GM18870 (cell line): ENCODE measurements around the gene OGFR.

ENCODE experiments used
- ATAC-seq: cut with Tn5 transposase; IDR thresholded peaks from one replicate; pipeline ENCODE4 v1.9.1; 2021; ENCODE audit warnings: moderate library complexity; ENCODE audit not compliant: unreplicated experiment

The OGFR gene

DNA sequence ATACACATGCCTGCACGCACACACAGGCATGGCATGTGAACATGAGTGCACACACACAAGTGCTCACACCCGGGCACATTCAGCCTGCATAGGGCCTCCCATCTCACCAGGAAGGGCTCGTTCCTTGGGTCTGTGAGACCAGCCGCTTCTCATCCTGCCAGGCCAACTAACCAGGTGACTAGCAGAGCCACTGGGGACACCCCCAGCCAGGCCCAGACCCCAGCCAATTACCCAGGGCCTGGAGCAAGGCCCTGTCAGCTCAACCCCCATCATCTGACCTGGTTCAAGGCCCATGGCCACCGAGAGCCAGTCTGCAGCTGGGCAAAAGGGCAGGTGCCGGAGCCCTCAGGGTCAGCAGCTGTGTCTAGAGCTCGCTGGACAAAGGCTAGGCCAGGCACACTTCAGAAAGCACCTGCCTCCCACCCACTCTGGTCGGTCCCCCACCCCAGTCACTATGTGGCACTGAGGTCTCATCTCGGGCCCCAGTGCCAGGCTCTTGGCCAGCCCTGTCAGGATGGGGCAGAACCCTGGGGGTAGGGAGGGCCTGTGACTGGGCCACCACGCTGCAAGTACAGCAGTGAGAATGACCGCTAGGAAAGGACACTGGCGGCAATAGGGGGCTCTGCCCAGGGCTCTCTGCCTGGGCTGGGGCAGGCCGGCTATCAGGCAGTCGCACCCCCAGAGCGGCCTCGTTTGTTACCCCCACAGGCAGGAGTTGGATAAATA lies 35.1 kb upstream of the OGFR start:
- ATAC-seq, result no peak

DNA sequence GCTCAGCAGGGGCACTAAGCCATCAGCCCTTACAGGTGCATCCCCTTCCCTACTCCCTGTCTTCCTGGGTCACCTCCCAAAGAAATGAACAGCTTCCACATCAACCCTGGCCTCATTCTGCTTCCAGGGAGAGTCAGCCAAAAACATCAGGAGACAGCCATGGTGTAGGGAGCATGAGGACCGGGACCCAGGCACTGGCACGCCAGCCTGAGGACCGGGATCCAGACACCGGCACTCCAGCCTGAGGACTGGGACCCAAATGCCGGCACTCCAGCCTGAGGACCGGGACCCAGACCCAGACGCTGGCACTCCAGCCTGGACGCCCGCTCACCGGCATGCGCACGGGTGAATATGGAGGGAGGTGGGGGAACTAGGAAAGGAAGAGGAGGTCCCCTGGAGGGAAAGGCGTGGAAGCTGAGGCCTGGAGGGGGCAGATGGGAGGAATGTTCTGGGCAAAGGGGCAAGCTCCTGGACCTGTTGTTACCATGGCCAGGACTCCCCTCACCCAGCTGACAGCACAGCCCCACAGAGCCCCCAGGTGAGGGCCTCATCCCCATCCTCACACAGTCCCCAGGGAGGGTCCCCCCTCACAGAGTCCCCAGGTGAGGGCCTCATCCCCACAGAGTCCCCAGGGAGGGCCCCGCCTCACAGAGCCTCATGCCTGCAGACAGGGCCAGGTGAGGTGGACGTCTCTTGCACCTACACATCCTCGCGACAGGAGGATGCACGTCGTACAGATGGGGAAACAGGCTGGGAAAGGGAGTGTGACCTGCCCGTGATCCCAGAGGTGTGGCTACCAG lies 34.3 kb upstream of the OGFR start:
- ATAC-seq, result no peak

DNA sequence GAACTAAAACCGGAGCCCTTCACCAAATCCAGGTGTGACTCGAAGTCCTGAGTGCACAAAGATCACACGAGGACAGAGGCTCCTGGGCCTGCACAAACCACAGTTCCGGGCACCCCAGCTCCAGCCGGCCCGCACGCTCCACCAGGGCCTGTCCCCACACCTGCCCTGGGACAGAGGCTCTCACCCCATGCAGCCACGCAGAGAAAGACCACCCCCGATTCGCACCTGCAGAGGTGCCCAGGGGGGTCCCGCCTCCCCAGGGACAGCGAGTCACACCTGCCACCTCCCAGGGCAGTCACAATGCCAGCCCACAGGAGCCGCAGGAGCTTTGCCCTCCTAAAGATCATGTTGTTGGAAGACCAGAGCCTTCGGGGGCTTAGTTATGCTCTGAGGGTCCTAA lies 33.7 kb upstream of the OGFR start:
- no peak for ATAC-seq

DNA sequence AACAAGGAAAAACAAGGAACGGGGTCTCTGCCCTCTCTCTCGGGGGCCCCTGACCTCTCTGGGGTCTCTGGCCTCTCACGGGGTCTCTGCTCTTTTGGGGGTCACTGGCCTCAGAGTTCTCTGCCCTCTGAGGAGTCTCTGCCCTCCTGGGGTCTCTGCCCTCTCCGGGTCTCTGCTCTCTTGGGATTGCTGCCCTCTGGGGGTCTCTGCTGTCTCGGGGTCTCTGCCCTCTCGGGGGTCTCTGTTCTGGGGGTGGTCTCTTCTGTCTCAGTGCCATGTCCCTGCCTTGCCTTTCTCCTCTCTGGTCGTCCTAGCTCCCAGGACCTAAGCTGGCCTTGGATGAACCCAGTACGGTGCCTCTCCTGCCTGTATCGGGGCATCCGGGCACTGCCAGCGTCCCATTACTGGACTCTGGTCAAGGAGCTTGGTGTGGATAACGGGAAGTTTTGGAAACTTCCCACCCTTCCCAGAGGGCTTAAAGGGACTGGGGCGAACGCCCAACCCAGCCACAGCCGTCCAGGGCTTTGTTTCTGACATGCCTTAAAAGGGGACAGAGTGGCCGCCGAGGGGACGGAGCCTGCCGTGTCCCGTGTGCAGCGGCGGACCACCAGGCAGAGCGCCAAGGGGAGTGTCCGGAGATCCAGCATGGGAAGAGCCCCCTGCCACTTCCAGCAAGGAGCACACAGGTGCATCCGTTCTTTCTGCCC lies 33.1 kb upstream of the OGFR start:
- ATAC-seq, result no peak

DNA sequence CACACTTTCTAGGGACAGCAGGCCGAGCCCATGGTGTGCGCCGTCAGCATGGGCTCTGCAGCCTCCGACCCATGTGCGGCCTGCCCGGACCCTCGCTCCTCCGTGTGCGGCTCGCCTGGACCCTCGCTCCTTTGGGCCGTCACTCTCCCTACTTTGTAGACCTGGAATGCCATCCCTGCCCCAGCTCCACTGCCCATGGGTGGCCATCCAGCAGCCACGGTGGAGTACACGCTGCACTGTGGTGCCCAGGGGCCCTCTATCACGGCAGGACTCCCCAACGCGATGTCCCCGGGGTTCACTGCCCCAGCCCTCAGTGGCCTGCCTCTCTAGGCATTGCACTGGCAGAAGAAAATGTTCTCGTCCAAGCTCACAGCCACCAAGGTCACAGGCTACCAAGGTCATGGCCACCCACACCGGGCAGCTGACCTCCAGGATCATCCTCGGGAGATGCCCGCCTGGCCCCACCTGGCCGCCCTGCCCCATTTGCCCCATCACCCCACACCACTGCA lies 32.5 kb upstream of the OGFR start:
- ATAC-seq, result no peak

DNA sequence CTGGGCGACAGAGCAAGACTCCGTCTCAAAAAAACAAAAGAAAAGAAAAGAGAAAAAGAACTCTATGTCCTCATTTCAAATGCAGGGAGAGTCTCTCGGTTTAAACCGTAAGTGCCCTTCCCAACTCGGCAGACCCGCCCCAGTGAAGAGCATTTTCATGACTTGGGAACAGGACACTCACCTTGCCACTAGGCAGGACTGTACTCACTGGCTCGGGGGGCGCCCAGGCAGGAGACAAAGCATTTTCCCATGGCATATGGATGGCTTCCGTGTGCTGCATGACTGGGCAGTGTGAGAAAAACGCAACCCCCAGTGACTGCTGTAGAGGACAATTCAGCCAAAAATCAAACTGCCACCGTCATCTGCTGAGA lies 32.0 kb upstream of the OGFR start:
- no peak for ATAC-seq

DNA sequence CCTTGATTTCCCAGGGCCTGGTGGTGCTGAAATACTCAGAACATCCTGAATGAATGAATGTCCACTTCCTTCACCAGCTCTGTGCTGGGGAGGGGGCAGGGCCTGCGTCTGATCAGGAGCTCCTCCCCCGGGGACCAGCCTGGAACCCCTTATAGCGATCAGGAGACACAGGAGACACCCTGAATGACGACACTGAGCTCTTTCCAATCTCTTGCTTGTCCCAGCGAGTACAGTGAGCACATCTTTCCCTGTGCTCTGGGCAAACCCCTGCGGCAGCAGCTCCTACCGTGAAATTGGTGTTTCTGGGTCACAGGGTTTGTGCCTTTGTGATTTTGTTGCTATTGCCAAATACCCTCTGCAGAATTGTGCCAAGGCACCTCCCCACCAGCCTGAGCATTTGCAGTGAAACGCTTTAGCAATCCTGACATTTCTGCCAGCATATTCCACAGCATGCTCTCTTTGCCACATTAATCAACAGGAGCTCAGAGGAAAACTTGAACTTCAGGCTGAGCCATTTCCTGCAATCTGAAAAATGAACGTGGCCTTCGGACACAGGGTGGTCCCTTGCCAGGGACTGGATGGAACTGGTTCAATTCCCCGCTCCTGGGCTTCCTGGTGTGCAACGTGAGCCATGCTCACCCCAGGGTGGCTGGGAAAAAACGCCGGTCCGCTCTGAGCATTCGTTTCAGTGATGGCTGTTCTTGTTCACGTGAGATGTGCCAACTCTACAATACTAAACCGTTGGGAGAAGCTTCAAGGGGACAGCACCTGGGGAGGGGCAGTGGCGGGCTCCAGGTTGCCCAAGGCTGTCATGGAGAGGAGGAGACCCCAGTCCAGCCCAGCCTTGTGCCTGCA lies 31.4 kb upstream of the OGFR start:
- no peak for ATAC-seq

DNA sequence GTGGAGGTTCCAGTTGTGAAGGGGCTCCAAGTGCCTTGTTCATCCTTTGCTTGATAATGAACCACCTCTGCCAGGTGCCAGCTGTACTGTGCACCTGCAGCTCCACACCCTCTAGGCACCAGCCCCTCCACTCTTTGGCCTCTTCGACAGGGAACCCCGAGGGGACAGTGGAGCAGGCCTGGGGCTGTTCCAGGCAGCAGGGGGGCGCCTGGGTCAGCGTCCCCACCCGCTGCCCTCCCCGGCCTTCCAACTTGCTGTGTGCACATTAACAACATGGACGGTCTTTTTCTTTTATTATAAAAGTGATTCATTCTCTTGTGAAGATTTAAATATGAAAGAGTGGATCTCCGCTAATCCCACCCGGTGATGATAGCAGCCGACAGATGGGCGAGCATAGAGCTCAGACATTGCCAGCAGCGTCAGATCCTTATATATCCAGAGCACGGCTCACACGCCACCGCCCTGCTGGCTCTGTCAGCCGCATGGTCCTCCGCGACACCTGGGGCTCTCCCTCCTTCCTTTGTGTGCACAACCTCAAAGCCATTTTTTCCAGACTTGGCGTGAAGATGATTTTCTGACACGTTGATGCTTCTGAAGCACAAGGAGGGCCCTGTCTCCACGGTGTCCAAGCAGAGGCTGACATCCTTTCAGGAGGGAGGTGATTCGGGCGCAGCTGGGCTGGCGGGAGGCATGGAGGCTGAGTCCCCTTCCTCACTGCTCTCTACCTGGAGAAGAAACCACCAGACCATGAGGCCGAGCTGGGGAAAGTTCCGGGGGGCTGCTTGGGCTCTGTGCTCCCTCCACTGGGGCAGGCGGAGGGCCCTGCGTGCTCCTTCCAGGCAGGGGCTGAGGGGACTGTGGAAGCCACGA lies 30.6 kb upstream of the OGFR start:
- ATAC-seq, result no peak

DNA sequence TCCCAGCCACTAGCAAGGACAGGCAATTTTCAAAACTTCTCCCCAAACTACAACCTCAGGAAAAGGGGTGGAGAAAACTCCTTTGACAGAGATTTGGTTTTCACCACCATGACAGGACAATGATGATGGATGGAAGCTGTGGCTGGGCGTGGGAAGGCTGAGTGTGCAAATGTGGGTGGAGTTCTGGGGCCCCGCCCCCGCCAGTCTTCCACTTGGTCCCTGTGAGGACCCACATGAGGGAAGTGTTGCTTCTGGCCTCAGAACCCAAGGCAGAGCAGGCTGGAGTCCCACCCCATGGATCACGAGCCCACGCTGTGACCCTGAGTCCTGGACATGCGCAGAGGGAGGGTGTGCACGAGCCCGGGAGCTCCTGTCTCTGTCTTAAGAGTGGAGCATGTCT lies 29.9 kb upstream of the OGFR start:
- no peak for ATAC-seq

DNA sequence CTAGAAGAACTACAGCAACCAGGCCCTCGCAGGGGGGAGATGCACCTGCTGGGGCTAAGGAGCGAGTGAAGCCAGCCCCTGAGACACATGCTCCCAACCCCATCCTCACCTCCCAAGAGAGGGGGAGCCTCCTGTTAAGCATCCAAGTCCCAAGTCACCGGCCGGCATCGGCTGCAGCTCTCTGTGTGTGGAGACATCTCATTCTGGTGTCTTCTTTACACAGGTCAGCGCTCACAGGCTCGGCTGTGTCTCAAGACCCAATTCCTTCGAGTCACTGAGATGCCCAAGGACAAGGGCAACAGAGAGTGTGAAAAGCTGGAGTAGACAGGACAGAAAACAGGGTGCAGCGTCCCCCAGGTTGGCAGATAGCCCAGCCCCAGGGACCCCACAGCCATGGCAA lies 29.4 kb upstream of the OGFR start:
- no peak for ATAC-seq

DNA sequence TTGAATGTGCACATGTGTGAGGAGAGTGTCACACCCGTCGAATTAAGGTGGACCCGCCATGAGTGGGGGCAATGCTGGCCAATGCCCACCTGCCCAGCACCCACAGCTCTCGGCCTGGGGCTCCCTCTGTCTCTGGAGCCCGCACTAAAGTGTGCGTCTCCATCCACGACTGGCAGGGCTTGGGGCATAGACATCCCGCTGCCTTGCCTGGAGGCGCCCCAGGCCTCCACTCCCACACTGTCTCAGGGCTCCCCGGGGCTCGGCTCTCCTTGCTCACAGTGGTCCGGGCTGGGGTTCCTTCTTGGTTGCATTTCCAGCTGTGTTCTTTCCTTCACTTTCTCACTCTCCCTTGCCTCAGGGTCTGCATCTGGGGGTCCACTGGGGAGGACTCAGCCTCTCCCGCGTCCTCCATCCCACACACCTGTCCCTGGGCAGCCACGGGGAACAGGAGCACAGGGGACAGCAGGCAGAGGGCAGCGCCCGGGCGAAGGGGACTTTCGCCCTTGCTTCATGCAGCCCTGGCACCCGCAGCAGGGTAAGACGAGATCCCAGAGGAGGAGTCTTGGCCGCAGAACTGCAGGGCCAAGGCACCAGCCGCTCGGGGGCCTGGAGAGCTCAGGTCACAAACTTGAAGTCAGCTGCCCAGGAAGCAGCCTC lies 28.5 kb upstream of the OGFR start:
- ATAC-seq, result no peak

DNA sequence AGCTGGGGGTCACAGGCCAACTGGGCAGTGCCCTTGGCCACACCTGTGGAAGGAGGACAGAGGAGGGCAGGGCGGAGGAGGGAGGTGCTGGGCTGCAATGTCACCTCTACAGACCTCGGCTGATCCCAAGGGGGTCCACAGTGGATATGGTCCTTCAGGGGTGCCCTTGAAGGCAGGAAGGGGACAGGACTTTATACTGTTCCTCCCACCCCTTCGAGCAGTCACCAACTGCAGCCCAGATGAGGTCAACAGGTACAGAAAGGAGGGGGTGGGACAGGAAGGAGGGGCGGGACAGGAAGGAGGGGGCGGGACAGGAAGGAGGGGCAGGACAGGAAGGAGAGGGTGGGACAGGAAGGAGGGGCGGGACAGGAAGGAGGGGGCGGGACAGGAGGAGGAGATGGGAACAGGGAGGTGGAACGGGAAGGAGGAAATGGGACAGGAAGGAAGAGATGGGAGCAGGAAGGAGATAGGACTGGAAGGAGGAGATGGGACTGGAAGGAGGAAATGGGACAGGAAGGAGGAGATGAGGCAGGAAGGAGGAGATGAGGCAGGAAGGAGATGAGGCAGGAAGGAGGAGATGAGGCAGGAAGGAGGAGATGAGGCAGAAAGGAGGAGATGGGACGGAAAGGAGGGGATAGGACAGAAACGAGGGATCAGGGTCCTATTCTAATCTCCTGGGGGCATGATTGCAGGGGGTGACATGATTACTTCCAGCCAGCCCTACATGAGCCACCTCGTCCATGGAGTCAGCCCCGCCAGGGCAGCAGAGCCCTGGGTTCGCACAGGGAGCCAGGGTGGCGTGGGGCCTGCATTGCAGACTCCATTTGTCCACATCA lies 27.7 kb upstream of the OGFR start:
- no peak for ATAC-seq

DNA sequence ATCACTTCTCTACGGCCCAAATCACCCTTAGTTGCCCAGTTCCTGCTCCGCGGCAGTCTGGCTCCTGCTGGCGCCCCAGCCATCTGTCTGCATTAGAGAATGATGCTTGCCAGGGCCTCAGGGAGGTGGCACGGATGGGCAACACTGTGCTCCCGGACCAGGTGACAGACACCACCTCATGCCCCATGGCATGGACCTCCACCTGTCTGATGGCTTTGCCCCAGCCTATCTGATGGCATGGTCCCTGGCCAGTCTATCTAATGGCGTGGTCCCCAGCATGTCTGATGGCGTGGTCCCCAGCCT lies 27.2 kb upstream of the OGFR start:
- no peak for ATAC-seq

DNA sequence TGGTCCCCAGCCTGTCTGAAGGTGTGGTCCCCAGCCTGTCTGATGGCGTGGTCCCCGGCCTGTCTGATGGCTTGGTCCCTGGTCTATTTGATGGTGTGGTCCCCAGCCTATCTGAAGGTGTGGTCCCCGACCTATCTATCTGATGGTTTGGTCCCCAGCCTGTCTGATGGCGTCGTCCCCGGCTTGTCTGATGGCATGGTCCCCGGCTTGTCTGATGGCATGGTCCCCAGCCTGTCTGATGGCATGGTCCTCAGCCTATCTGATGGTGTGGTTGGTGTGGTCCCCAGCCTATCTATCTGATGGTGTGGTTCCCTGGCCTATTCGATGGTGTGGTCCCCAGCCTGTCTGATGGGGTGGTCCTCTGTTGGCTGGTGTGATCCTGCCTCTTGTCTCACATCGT lies 26.6 kb upstream of the OGFR start:
- ATAC-seq, result no peak

DNA sequence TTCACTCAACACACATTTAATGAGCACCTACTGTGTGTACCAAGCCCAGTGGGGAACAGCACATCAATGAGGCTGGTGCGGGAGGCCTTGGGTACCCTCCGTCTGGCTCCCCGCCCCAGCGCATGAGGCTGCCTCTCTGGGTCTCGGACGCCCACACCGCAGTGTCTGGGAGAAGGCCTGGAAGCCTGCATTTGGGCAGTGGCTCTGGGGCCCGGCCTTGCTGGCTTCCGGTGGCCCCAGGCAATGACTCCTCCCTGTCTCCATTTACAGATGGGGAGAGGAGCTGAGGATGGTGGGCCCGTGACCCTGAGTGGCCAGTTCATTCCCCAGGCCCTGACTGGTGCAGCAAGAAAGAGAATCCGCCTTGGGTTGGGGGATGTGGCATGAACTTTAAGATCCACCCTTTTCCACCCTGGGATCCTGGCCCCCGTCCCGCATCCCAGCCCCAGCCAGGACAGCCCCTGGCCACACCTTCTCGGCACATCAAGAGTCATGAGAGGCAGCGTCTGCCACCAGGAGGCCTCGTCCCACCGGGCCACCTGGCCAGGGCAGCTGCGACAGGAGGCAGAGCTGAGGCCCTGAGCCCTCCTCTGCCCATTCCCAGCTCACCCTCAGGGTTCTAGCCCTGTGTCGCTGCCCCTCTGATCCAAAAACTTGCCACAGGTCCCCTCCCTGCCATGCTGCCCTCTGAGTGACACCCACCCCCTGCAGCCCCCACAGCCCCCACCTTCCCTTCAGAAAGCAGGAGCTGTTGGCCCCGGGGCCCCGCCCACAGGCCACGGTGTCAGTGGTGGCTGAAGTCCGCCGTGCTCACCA lies 25.8 kb upstream of the OGFR start:
- ATAC-seq, result no peak

DNA sequence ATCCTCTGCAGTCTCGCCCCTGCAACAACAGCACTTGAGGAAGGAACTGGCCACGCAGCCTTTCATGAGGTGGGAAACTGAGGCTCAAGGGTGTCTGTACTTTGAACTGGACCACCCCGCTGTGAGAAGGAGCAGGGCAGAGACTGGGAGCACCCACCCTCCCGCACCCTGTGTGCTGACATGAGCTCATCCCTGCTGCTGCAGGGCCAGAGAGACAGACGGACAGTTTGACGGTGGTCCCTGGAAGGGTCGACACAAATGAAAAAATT lies 25.3 kb upstream of the OGFR start:
- ATAC-seq, result no peak

DNA sequence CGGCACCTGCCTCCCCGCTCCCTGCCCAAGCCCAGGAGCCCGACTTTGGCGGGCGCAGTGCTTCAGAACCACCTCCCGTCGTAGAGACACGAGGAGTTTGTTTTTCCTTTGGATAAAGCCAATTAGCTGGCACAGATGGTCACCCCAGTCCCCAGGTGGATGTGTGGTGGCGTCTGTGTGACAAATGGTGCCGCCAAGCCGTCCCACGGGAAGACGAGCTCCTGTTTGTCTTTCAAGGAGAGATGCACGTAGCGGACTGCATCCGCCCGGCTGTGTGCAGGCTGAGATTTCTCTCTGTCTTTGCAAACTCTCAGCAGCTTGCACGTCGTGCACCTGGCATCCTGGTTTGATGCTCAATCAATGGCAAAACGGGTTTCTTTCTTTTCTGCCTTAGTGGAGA lies 24.4 kb upstream of the OGFR start:
- no peak for ATAC-seq

DNA sequence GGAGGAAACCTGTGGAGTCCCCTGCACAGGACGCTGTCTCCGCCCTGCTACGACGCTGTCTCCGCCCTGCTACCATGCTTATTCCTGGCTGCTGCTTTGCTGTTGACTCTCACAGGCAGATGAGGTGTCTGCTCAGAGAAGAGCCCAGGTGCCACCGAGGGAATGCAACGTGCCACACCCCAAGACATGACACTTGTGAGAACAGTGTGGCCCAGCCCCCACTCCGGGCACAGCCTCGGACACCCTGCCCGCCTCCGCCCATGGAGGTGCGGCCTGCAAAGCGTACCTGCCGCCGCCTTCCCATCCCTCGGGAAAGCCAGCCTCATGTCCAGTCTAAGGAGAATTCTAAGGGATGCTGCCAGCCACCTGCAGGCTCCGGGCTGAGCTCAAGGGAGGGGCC lies 23.9 kb upstream of the OGFR start:
- ATAC-seq, result no peak
